GM12878 (cell line): Measurements from ENCODE around the gene IFNA8. TPM values are rescaled to one million over a fixed set of nuclear protein-coding genes. Genes with fewer than 3 reads are reported as not detected.

ENCODE experiments used
- ATAC-seq: fragments of 200-7000 bp; cut with Tn5 transposase; 3 replicates; pipeline ENCODE4 v1.9.1; 2020; ENCODE audit warnings: mild to moderate bottlenecking, moderate library complexity
- BruUV-seq: library from RNA; stranded (reverse); fragments of 400-500 nt; replicated peaks from 2 replicates; lab custom pipeline; 2021; lab: Mats Ljungman, UMichigan
- CTCF ChIA-PET: fragments of 300-600 bp; sonication (Branson Sonifier 250); formaldehyde crosslinking; extraction: SDS; loops from one replicate; lab custom pipeline; 2021; ENCODE audit warnings: inconsistent platforms; lab: Yijun Ruan, JAX
- POLR2A ChIA-PET: fragments of 350-600 bp; formaldehyde crosslinking; extraction: SDS; loops from one replicate; lab custom pipeline; 2021; ENCODE audit warnings: inconsistent platforms; lab: Charles Lee
- RAD21 ChIA-PET: fragments of 300-600 bp; sonication (Branson Sonifier 250); formaldehyde crosslinking; loops from one replicate; lab custom pipeline; 2023; ENCODE audit warnings: antibody characterized with exemption; ENCODE audit not compliant: unreplicated experiment; lab: Charles Lee
- SMC1A ChIA-PET: fragments of 300-600 bp; sonication (Branson Sonifier 250); formaldehyde crosslinking; loops from one replicate; lab custom pipeline; 2023; ENCODE audit not compliant: unreplicated experiment, uncharacterized antibody; lab: Charles Lee
- DNase-seq: peaks from one replicate; pipeline ENCODE4 v3.0.0-alpha.2; 2011; ENCODE audit warnings: low read depth, low spot score
- FAIRE-seq: peaks from 3 replicates; lab custom pipeline; 2011; peaks lifted over from hg19 to GRCh38; lab: Jason Lieb, UNC
- H2AFZ ChIP-seq: 2 replicates; pipeline ENCODE4 v1.6.0; 2011; ENCODE audit warnings: low read depth, low read length, control low read depth; ENCODE audit not compliant: control insufficient read depth
- H3K27ac ChIP-seq: 2 replicates; pipeline ENCODE4 v1.5.1; 2011; ENCODE audit warnings: control low read depth; ENCODE audit not compliant: control insufficient read depth, insufficient read depth
- H3K27me3 ChIP-seq, 2 experiments: replicated peaks in 1 of 2; 2 replicates each; pipeline versions ENCODE4 v1.6.0 to v1.6.1; 2011; ENCODE audit warnings: low read length in 1 of 2; ENCODE audit not compliant: control insufficient read depth in 2 of 2, insufficient read depth in 2 of 2
- H3K36me3 ChIP-seq, 2 experiments: 2 replicates each; pipeline ENCODE4 v1.5.1; 2011; ENCODE audit warnings: low read length in 1 of 2; ENCODE audit not compliant: control insufficient read depth in 2 of 2, insufficient read depth in 2 of 2
- H3K4me1 ChIP-seq: 2 replicates; pipeline ENCODE4 v1.6.1; 2011; ENCODE audit warnings: mild to moderate bottlenecking, low read length, moderate library complexity, mixed read lengths; ENCODE audit not compliant: control insufficient read depth, insufficient read depth
- H3K4me2 ChIP-seq: 2 replicates; pipeline ENCODE4 v1.6.0; 2011; ENCODE audit warnings: control low read depth; ENCODE audit not compliant: control insufficient read depth, insufficient read depth
- H3K4me3 ChIP-seq: fragments of 200-600 bp; sonication (generic); 2 replicates; pipeline ENCODE4 v1.5.1; 2016
- H3K79me2 ChIP-seq: 2 replicates; pipeline ENCODE4 v1.6.0; 2011; ENCODE audit warnings: low read length; ENCODE audit not compliant: control insufficient read depth, insufficient read depth
- H3K9ac ChIP-seq: 2 replicates; pipeline ENCODE4 v1.8.0; 2011; ENCODE audit warnings: low read length, control low read depth, mixed read lengths; ENCODE audit not compliant: control insufficient read depth, insufficient read depth
- H3K9me3 ChIP-seq: replicated peaks from 3 replicates; pipeline ENCODE4 v1.5.1; 2011; ENCODE audit warnings: mild to moderate bottlenecking, low read length; ENCODE audit not compliant: control insufficient read depth, insufficient read depth
- H4K20me1 ChIP-seq: 2 replicates; pipeline ENCODE4 v1.6.0; 2011; ENCODE audit not compliant: control insufficient read depth, insufficient read depth
- ASH2L ChIP-seq: fragments of 300-600, 200-600 bp; sonication (generic); IDR thresholded peaks from 2 replicates; pipeline ENCODE4 v1.6.1; 2017; ENCODE audit warnings: low read depth, mild to moderate bottlenecking, borderline replicate concordance
- CEBPZ ChIP-seq: fragments of 150-350 bp; IDR thresholded peaks from 2 replicates; pipeline ENCODE4 v1.6.1; 2016; ENCODE audit warnings: low read depth, low read length
- CHD1 ChIP-seq: IDR thresholded peaks from 2 replicates; pipeline ENCODE4 v1.6.1; 2012; ENCODE audit warnings: low read depth, low read length, improper control_type of control experiment
- CHD2 ChIP-seq: IDR thresholded peaks from 2 replicates; pipeline ENCODE4 v1.6.1; 2011; ENCODE audit warnings: low read depth, low read length, improper control_type of control experiment, borderline replicate concordance
- IKZF1 ChIP-seq: fragments of 450-650 bp; conservative IDR thresholded peaks from 2 replicates; pipeline ENCODE4 v1.6.1; 2017; ENCODE audit warnings: antibody characterized with exemption, mild to moderate bottlenecking
- JUNB ChIP-seq: IDR thresholded peaks from 2 replicates; pipeline ENCODE4 v1.6.1; 2016; ENCODE audit warnings: antibody characterized with exemption, mild to moderate bottlenecking
- PAX8 ChIP-seq: fragments of 450-650 bp; IDR thresholded peaks from 2 replicates; pipeline ENCODE4 v1.6.1; 2017; ENCODE audit warnings: mild to moderate bottlenecking, moderate library complexity
- RELA ChIP-seq: fragments of 450-650 bp; IDR thresholded peaks from 2 replicates; pipeline ENCODE4 v1.8.0; 2014; ENCODE audit warnings: borderline replicate concordance; ENCODE audit not compliant: partially characterized antibody
- RFX5 ChIP-seq: IDR thresholded peaks from 2 replicates; pipeline ENCODE4 v1.6.1; 2011; ENCODE audit warnings: low read depth, low read length, improper control_type of control experiment
- TCF3 ChIP-seq: IDR thresholded peaks from 2 replicates; pipeline ENCODE4 v1.6.1; 2012; ENCODE audit warnings: low read depth, mild to moderate bottlenecking, low read length, borderline replicate concordance; ENCODE audit not compliant: insufficient read depth
- ZBED1 ChIP-seq: IDR thresholded peaks from 2 replicates; pipeline ENCODE4 v1.6.1; 2016; ENCODE audit warnings: borderline replicate concordance
- ZNF207 ChIP-seq: fragments of 450-650 bp; IDR thresholded peaks from 2 replicates; pipeline ENCODE4 v1.6.1; 2014; ENCODE audit warnings: antibody characterized with exemption, mild to moderate bottlenecking, borderline replicate concordance
- ZNF217 ChIP-seq: fragments of 450-650 bp; IDR thresholded peaks from 2 replicates; pipeline ENCODE4 v1.6.1; 2017; ENCODE audit warnings: antibody characterized with exemption, mild to moderate bottlenecking
- ZNF687 ChIP-seq: fragments of 450-650 bp; IDR thresholded peaks from 2 replicates; pipeline ENCODE4 v1.6.1; 2017; ENCODE audit warnings: mild to moderate bottlenecking, moderate library complexity
- ZZZ3 ChIP-seq: IDR thresholded peaks from 2 replicates; pipeline ENCODE4 v1.6.1; 2011; ENCODE audit warnings: low read depth; ENCODE audit not compliant: control insufficient read depth, insufficient read length
- WGBS: methylation state at CpG from one replicate; pipeline ENCODE4 v1.1.6; 2016; ENCODE audit warnings: low lambda C conversion rate; ENCODE audit not compliant: insufficient replicate concordance, insufficient coverage; ENCODE audit errors: missing lambda C conversion rate; 5-methylcytosine and 5-hydroxymethylcytosine counted together
- in situ Hi-C: fragments of 300-500 bp; cut with MboI; formaldehyde crosslinking; loops from 9 replicates; pipeline ENCODE4 v1.14.3; 2018; ENCODE audit warnings: mixed read lengths
- intact Hi-C: fragments of 100-400 bp; cut with micrococcal nuclease; formaldehyde crosslinking; loops from one replicate; pipeline ENCODE4 v1.14.2; 2022; ENCODE audit not compliant: unreplicated experiment
- polyA plus RNA-seq, 11 experiments: library from polyadenylated mRNA; depleted of rRNA in 4 of 11; unstranded in 6 of 11; stranded (reverse) in 5 of 11; fragments of >200 nt; fragmentation: Nextera tagmentation in 4 of 11; fragmentation: Illumina TruSeq in 1 of 11; extraction: Ambion mirVana in 4 of 11; extraction: Trizol in 1 of 11; gene quantifications; 1 replicate in 1 of 11; 2 replicates in 10 of 11; pipeline versions ENCODE4 v1.2.1 to v1.2.3, GENCODE V29; 2011 to 2016; ENCODE audit warnings: inconsistent platforms in 2 of 11, missing spikeins in 2 of 11, low read depth in 1 of 11
- total RNA-seq, 4 experiments: library from RNA; depleted of rRNA in 3 of 4; stranded (reverse); fragments of >200 nt in 3 of 4; fragmentation: Illumina TruSeq in 1 of 4; extraction: Trizol in 1 of 4; gene quantifications; 2 replicates each; pipeline versions ENCODE4 v1.2.1 to v1.2.3, GENCODE V29; 2013 to 2021
- TF ChIP-seq, protein P1 (sequence below): fragments of 450-650 bp; IDR thresholded peaks from 2 replicates; pipeline ENCODE4 v1.6.1; 2016; ENCODE audit warnings: mild to moderate bottlenecking

The IFNA8 gene
- total and polyA plus RNA-seq, 10 of the 15 experiments (the other 5 are each of a cell fraction or from before 2014, with no cell fraction given) = not detected

GRCh38 chr9:21454149-21454548, 45.2 kb downstream of the IFNA8 start:
- no TSS peak for BruUV-seq
- intact Hi-C loops = no loop called here
- Histone ChIP-seq H3K4me2 (no peak overlapping the region), H4K20me1 (no peaks in the 10 kb centered on the region), H3K36me3 (no peaks in the 10 kb centered on the region), H3K4me3 (no peak overlapping the region), H3K27me3 (0 out of 4 replicates have a peak, but pooled peaks cover 0 to 2% of the 10 kb centered on the region in 2 experiments), H3K79me2 (no peaks in the 10 kb centered on the region), H3K9me3 (no peaks in the 10 kb centered on the region), H3K4me1 (no peaks in the 10 kb centered on the region), H3K27ac (no peak overlapping the region), H2AFZ (no peak overlapping the region), H3K9ac (no peak overlapping the region)
- ChIA-PET RAD21 (interaction anchor here (0.9 to 4.4 kb wide), 3 partner anchors 19 to 131 kb away, joined by 4 to 44 read pairs (median 5); no protein-coding TSS in a partner anchor), CTCF (interaction anchor here (0.9 to 3.8 kb wide), 11 partner anchors 12 to 259 kb away, joined by 3 to 49 read pairs (median 3); no protein-coding TSS in a partner anchor), SMC1A (interaction anchor here (1.2 to 4.0 kb wide), 7 partner anchors 20 to 219 kb away, joined by 3 to 57 read pairs (median 5); no protein-coding TSS in a partner anchor), POLR2A (no interaction called here)
- FAIRE-seq = no peak
- WGBS = 0% methylated on average over 2 of the region's 2 CpGs
- no peak for ATAC-seq
- DNase-seq = no peak
- in situ Hi-C loops = loop anchor here (10.0 kb wide), 1 partner anchor 129 kb away; no protein-coding TSS in a partner anchor
- TF ChIP-seq ASH2L = no peak
- TF ChIP-seq CHD2 = no peak
- no peak for TF ChIP-seq CHD1
- no peak for TF ChIP-seq RELA
- no peak for TF ChIP-seq IKZF1
- no peak for TF ChIP-seq ZNF687
- no peak for TF ChIP-seq ZBED1
- TF ChIP-seq ZNF207 = no peak
- no peak for TF ChIP-seq ZNF217
- no peak for TF ChIP-seq TCF3
- TF ChIP-seq RFX5 = no peak
- no peak for TF ChIP-seq PAX8
- no peak for TF ChIP-seq CEBPZ
- no peak for TF ChIP-seq JUNB
- TF ChIP-seq, protein P1, sequence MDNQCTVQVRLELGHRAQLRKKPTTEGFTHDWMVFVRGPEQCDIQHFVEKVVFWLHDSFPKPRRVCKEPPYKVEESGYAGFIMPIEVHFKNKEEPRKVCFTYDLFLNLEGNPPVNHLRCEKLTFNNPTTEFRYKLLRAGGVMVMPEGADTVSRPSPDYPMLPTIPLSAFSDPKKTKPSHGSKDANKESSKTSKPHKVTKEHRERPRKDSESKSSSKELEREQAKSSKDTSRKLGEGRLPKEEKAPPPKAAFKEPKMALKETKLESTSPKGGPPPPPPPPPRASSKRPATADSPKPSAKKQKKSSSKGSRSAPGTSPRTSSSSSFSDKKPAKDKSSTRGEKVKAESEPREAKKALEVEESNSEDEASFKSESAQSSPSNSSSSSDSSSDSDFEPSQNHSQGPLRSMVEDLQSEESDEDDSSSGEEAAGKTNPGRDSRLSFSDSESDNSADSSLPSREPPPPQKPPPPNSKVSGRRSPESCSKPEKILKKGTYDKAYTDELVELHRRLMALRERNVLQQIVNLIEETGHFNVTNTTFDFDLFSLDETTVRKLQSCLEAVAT = no peak
- TF ChIP-seq ZZZ3 = no peak
